Measurements from ENCODE around the gene CSNK1G1.

CSNK1G1 gene

DNA sequence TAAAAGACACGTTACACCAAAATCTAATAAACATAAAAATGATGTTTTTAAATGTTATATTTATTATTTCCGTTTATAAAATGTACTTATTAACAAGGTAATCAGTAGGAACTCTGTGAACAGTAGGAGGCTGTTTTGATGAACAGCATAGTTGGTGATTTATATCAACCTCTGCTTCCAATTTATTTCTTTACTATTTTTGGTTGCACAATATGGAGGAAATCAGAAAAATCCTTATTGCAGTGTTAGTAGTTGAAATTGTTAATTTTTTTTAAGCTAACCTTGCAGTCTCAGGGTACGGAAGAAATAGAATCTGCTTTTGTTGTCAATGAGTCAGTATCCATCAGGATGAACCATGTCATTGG, 209.5 kb downstream of the CSNK1G1 start:
- TF ChIP-seq, protein P1, sequence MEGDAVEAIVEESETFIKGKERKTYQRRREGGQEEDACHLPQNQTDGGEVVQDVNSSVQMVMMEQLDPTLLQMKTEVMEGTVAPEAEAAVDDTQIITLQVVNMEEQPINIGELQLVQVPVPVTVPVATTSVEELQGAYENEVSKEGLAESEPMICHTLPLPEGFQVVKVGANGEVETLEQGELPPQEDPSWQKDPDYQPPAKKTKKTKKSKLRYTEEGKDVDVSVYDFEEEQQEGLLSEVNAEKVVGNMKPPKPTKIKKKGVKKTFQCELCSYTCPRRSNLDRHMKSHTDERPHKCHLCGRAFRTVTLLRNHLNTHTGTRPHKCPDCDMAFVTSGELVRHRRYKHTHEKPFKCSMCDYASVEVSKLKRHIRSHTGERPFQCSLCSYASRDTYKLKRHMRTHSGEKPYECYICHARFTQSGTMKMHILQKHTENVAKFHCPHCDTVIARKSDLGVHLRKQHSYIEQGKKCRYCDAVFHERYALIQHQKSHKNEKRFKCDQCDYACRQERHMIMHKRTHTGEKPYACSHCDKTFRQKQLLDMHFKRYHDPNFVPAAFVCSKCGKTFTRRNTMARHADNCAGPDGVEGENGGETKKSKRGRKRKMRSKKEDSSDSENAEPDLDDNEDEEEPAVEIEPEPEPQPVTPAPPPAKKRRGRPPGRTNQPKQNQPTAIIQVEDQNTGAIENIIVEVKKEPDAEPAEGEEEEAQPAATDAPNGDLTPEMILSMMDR (IDR thresholded peaks at IDR 0.05; ENCODE audit: control insufficient read depth, insufficient read depth, low read depth, low read length, missing control alignments), result no peak
- no peak overlapping the region for H3K4me3 ChIP-seq (ENCODE audit: control insufficient read depth, low read depth, low read length)
- no peak for DNase-seq (ENCODE audit: low read depth)

DNA sequence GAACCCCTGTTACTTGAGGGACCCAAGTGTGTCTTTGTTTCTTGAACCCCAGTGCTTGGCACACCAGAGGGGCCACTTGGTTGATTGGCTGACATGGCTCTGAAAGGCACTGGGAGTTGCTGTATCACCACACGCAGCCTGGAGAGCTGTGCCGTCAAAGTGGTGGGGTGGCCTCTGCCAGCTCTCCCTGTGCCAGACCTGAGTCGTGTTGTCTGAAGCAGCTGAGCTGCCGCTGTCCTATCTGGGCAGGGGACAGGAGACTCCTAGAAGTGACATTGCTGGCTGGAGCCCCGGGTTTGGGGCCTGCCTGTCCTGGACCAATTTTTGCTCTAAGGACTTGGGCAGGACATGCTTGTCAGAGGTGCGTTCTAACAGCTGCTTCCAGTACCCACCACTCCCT, 209.9 kb downstream of the CSNK1G1 start:
- H3K4me3 ChIP-seq (ENCODE audit: control insufficient read depth, low read depth, low read length), result no peak overlapping the region
- TF ChIP-seq, protein P1 (IDR thresholded peaks at IDR 0.05; ENCODE audit: control insufficient read depth, insufficient read depth, low read depth, low read length, missing control alignments), result no peak
- DNase-seq (ENCODE audit: low read depth), result no peak

DNA sequence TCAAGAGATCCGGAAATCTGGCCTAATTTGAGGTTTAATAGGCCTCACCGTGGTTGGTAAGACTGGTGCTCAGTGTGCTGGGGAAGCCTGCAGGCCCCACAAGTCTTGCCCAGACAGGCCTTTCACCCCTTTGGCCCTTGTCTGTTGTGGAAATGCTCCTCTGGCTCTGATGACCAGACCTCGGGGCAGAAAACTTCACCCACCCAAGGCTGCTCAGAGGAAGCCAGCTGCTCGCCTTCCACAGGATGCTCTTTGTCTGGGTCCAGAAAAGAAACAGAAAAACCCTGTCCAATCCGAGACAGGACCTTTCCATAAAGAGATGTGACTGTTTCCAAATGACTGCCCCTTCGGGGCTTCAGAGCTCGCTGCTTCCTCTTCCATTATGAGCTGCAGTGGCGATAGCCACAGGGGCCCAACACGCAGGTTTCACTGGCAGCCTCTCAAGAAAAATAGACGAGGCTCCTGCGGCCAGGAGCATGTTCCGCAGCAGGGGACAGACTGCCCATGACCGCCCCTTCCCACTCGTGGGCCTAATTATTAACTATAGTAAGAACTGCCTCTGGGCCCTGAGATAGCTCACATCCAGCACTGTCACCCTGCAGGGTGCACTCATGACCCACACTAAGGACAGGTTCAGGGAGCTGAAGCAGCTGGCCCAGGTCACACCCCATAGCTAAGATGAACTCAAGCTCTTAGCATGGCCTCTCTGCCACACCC, 211.2 kb downstream of the CSNK1G1 start:
- no peak for DNase-seq (ENCODE audit: low read depth)
- H3K4me3 ChIP-seq (ENCODE audit: control insufficient read depth, low read depth, low read length), result no peak overlapping the region
- TF ChIP-seq, protein P1 (IDR thresholded peaks at IDR 0.05; ENCODE audit: control insufficient read depth, insufficient read depth, low read depth, low read length, missing control alignments), result no peak

DNA sequence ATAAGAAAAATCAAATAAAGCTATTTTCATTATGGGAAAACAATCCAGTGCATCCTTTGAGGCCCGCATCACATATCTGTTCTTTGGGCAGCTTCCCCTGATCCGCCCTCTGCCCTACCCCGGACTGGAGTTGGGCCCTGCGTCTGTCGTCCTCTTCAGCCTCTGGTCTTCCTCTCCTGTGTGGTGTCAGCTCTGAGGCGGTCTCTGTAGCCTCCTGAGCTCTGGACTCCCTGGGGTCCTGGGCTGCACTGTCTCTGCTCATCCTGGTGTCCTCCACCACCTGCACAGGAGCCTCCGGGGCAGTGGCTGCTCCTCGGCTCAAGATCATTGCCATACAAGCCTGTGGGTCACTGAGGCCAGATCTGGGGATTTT, 211.8 kb downstream of the CSNK1G1 start:
- TF ChIP-seq, protein P1 (IDR thresholded peaks at IDR 0.05; ENCODE audit: control insufficient read depth, insufficient read depth, low read depth, low read length, missing control alignments), result no peak
- no peak overlapping the region for H3K4me3 ChIP-seq (ENCODE audit: control insufficient read depth, low read depth, low read length)
- no peak for DNase-seq (ENCODE audit: low read depth)

DNA sequence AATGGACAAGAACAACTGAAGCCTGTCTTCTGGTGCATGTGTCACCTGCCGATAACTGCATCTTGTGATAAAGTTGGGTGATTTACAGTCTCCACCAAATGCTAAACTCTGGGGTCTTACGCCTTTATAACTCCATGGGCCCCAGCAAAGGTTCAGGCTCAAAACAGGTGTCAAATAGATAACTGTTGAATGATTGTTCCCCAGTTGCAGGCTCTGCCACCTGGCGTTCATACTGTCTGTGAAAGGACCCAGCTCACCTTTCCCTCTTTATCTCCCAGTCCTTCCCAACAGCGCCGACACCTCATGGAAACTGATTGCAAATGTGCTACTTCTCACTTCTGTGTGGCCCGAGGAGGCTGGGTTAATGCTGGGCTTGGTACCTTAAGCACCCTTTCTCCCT, 212.7 kb downstream of the CSNK1G1 start:
- no peak overlapping the region for H3K4me3 ChIP-seq (ENCODE audit: control insufficient read depth, low read depth, low read length)
- TF ChIP-seq, protein P1 (IDR thresholded peaks at IDR 0.05; ENCODE audit: control insufficient read depth, insufficient read depth, low read depth, low read length, missing control alignments), result no peak
- DNase-seq (ENCODE audit: low read depth), result no peak

DNA sequence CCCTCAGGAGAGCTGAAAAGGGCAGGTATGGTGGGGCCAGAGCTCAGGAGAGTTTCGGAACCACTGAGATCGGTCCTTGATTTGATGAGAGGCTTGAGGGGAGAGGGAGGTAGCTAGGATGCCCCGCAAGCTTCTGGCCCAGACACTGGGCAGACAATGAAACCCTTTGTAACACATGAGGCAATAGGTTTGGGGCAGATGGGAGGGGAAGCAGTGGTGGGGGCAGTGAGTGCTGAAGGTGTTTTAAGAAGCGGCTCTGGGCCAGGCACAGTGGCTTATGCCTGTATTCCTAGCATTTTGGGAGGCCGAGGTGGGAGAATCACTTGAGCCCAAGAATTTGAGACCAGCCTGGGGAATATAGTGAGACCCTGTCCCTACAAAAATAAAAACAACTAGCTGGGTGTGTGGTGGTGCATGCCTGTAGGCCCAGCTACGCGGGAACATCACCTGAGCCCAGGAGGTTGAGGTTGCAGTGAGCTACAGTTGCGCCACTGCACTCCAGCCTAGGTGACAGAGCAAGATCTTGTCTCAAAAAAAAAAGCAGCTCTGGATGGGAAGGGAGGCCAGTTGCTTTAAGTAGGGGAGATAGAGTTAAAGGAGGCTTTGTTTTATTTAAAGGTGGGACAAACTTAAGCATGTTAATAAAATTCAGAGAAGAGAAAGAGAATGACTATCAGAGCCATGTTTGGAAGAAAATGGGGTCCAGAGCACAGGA, 214.0 kb downstream of the CSNK1G1 start:
- DNase-seq (ENCODE audit: low read depth), result no peak
- TF ChIP-seq, protein P1 (IDR thresholded peaks at IDR 0.05; ENCODE audit: control insufficient read depth, insufficient read depth, low read depth, low read length, missing control alignments), result no peak
- H3K4me3 ChIP-seq (ENCODE audit: control insufficient read depth, low read depth, low read length), result no peak overlapping the region
